HG03039 (cell line): ENCODE measurements around the gene SOS1.

Source experiments
- ATAC-seq: cut with Tn5 transposase; IDR thresholded peaks from one replicate; pipeline ENCODE4 v1.9.1; 2021; ENCODE audit warnings: mild to moderate bottlenecking, moderate library complexity; ENCODE audit not compliant: unreplicated experiment

SOS1 gene

GRCh38 chr2:38935568-38936172 is 185.2 kb downstream of the SOS1 start:
- no peak for ATAC-seq

DNA sequence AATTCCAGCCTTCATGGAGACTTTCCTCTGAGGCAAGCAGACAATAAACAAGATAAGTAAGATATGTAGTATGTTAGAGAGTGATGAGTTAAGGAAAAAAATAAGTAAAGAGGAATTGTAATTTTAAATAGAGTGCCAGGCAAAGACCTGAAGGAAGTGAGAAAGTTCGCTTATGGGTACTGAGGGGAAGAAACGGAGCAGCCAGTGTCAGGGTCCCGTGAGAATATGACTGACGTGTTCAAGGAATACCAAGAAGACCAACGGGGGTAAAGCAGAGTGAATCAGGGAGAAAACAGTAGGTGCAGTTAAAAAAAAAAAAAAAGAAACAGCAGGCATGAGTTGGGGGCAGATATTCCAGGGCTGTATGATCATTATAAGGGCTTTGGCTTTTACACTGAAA is 186.1 kb downstream of the SOS1 start:
- ATAC-seq = no peak

GRCh38 chr2:38933653-38934052 is 187.2 kb downstream of the SOS1 start:
- no peak for ATAC-seq

- ATAC-seq = no peak
Measured at GRCh38 chr2:38932586-38932985, 188.3 kb downstream of the SOS1 start.
